NCI-H128 (cell line): Measurements from ENCODE around the gene CBX5.
A peak's percentile ranks its signal among the peaks of the same experiment; 100 is the strongest.
"Not testable (repeated sequence)": the region's sequence is repeated elsewhere in the genome, so short reads cannot be mapped to it uniquely, and the experiment has no call there.

ENCODE experiments used
- DNase-seq: peaks from one replicate; lab custom pipeline; 2025; ENCODE audit not compliant: unreplicated experiment; lab: John Stamatoyannopoulos, UW

CBX5 gene

GRCh38 chr12:54201001-54201794, 78.7 kb downstream of the CBX5 start:
- no peak for DNase-seq

GRCh38 chr12:54200412-54200811, 79.5 kb downstream of the CBX5 start:
- no peak for DNase-seq

- no peak for DNase-seq
Measured at GRCh38 chr12:54199917-54200316, 80.0 kb downstream of the CBX5 start.

- no peak for DNase-seq
Measured at GRCh38 chr12:54199034-54199433, 80.9 kb downstream of the CBX5 start.

- DNase-seq: no peak
Measured at GRCh38 chr12:54197431-54197909, 82.5 kb downstream of the CBX5 start.

- no peak for DNase-seq
Measured at GRCh38 chr12:54197010-54197409, 82.9 kb downstream of the CBX5 start.

GRCh38 chr12:54196396-54196795, 83.5 kb downstream of the CBX5 start:
- DNase-seq: no peak

- no peak for DNase-seq
Measured at GRCh38 chr12:54195737-54196347, 84.1 kb downstream of the CBX5 start.

GRCh38 chr12:54195080-54195736, 84.7 kb downstream of the CBX5 start:
- no peak for DNase-seq

- DNase-seq: not testable (repeated sequence)
Measured at GRCh38 chr12:54194611-54195010, 85.3 kb downstream of the CBX5 start.

GRCh38 chr12:54193434-54193833, 86.5 kb downstream of the CBX5 start:
- DNase-seq: no peak

- peak; percentile 44 for DNase-seq
Measured at GRCh38 chr12:54191550-54192022, 88.3 kb downstream of the CBX5 start.

- no peak for DNase-seq
Measured at GRCh38 chr12:54191126-54191525, 88.8 kb downstream of the CBX5 start.

- DNase-seq: no peak
Measured at GRCh38 chr12:54189198-54189539, 90.8 kb downstream of the CBX5 start.

- DNase-seq: no peak
Measured at GRCh38 chr12:54187075-54187474, 92.8 kb downstream of the CBX5 start.

GRCh38 chr12:54185919-54186318, 94.0 kb downstream of the CBX5 start:
- DNase-seq: no peak

- DNase-seq: not testable (repeated sequence)
Measured at GRCh38 chr12:54185297-54185696, 94.6 kb downstream of the CBX5 start.

GRCh38 chr12:54184024-54184805, 95.7 kb downstream of the CBX5 start:
- no peak for DNase-seq

- no peak for DNase-seq
Measured at GRCh38 chr12:54182981-54183380, 96.9 kb downstream of the CBX5 start.

- no peak for DNase-seq
Measured at GRCh38 chr12:54182086-54182485, 97.8 kb downstream of the CBX5 start.
